ENCODE results near the gene CTNNA3.
"Not testable (repeated sequence)": the region's sequence is repeated elsewhere in the genome, so short reads cannot be mapped to it uniquely, and the experiment has no call there.

DNA sequence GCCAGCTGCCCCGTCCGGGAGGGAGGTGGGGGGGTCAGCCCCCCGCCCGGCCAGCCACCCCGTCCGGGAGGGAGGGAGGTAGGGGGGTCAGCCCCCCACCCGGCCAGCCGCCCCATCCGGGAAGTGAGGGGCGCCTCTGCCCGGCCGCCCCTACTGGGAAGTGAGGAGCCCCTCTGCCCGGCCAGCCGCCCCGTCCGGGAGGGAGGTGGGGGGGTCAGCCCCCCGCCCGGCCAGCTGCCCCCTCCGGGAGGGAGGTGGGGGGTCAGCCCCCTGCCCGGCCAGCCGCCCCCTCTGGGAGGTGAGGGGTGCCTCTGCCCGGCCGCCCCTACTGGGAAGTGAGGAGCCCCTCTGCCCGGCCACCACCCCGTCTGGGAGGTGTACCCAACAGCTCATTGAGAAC is 4.1 kb downstream of the CTNNA3 start:
- not testable (repeated sequence) for TF ChIP-seq POLR2A, CTCF (IDR thresholded peaks at IDR 0.05)

All from testis (tissue), 2 donors.